ENCODE data around the gene CTPS1.

GRCh38 chr1:40966417-40966816, 13.1 kb upstream of the CTPS1 start:
- TF ChIP-seq CTCF (IDR thresholded peaks at IDR 0.05) = no peak
- no peak for TF ChIP-seq POLR2AphosphoS5 (IDR thresholded peaks at IDR 0.05)

Measured in gastroesophageal sphincter (tissue), 3 donors.